Common myeloid progenitor, CD34-positive (primary cell): ENCODE data around the gene PON1. TPM values are rescaled to one million over a fixed set of nuclear protein-coding genes. Genes with fewer than 3 reads are reported as not detected.

Experiments used
- CTCF ChIA-PET: fragments of 350-600 bp; sonication (Branson Sonifier 250); formaldehyde crosslinking; loops from one replicate; lab custom pipeline; 2021; ENCODE audit warnings: antibody characterized with exemption; lab: Charles Lee
- POLR2A ChIA-PET: fragments of 350-600 bp; sonication (Branson Sonifier 250); formaldehyde crosslinking; loops from one replicate; lab custom pipeline; 2021; ENCODE audit warnings: antibody characterized with exemption; lab: Charles Lee
- DNase-seq, 3 donors: peaks; one replicate each; pipeline versions ENCODE4 v3.0.0 to v3.0.0-alpha.2; 2013
- H3K27ac ChIP-seq, 2 experiments: 1 replicate in 1 of 2; 2 replicates in 1 of 2; pipeline ENCODE4 v1.7.0; 2013; ENCODE audit warnings: inconsistent platforms in 2 of 2, low read length in 2 of 2, mild to moderate bottlenecking in 2 of 2, low read depth in 1 of 2, moderate library complexity in 1 of 2; ENCODE audit not compliant: severe bottlenecking in 2 of 2, insufficient read depth in 1 of 2, poor library complexity in 1 of 2
- H3K27me3 ChIP-seq, 5 experiments: replicated peaks in 2 of 5; 1 replicate in 3 of 5; 2 replicates in 2 of 5; pipeline versions ENCODE4 v1.6.1 to v1.7.0; 2013; ENCODE audit warnings: low read length in 4 of 5, mild to moderate bottlenecking in 2 of 5, moderate library complexity in 2 of 5, inconsistent platforms in 1 of 5; ENCODE audit not compliant: insufficient read depth in 5 of 5, control insufficient read depth in 4 of 5
- H3K36me3 ChIP-seq, 4 experiments: 1 replicate in 2 of 4; 2 replicates in 2 of 4; pipeline versions ENCODE4 v1.6.1 to v1.7.0; 2013; ENCODE audit warnings: low read length in 3 of 4, control low read depth in 1 of 4, mild to moderate bottlenecking in 1 of 4; ENCODE audit not compliant: control insufficient read depth in 4 of 4, insufficient read depth in 4 of 4
- H3K4me1 ChIP-seq, 4 experiments: 1 replicate in 3 of 4; 2 replicates in 1 of 4; pipeline versions ENCODE4 v1.6.1 to v1.7.1; 2013; ENCODE audit warnings: low read length in 3 of 4, mild to moderate bottlenecking in 3 of 4, control low read depth in 1 of 4, inconsistent platforms in 1 of 4, moderate library complexity in 1 of 4; ENCODE audit not compliant: control insufficient read depth in 4 of 4, insufficient read depth in 4 of 4; ENCODE audit errors: control extremely low read depth in 1 of 4
- H3K4me3 ChIP-seq, 7 experiments: 1 replicate in 4 of 7; 2 replicates in 3 of 7; pipeline versions ENCODE4 v1.5.1 to v1.7.0; 2013; ENCODE audit warnings: mild to moderate bottlenecking in 7 of 7, low read length in 6 of 7, moderate library complexity in 6 of 7, inconsistent platforms in 2 of 7, low read depth in 2 of 7, control low read depth in 1 of 7; ENCODE audit not compliant: insufficient read depth in 4 of 7, control insufficient read depth in 1 of 7; ENCODE audit errors: extremely low read depth in 1 of 7
- H3K9me3 ChIP-seq, 5 experiments: 1 replicate in 4 of 5; 2 replicates in 1 of 5; pipeline versions ENCODE4 v1.6.1 to v1.7.1; 2013; ENCODE audit warnings: low read length in 4 of 5, mild to moderate bottlenecking in 2 of 5, inconsistent platforms in 1 of 5, low read depth in 1 of 5, moderate library complexity in 1 of 5; ENCODE audit not compliant: control insufficient read depth in 4 of 5, insufficient read depth in 2 of 5; ENCODE audit errors: control extremely low read depth in 1 of 5
- WGBS: methylation state at CpG from one replicate; pipeline ENCODE4 v1.1.5; 2013; ENCODE audit not compliant: insufficient coverage; 5-methylcytosine and 5-hydroxymethylcytosine counted together
- polyA plus RNA-seq: library from polyadenylated mRNA; unstranded; fragments of 120-200 nt; gene quantifications from one replicate; pipeline ENCODE4 v1.2.1, GENCODE V29; 2013

Gene PON1
- 0.13 TPM for polyA plus RNA-seq

- Histone ChIP-seq H3K36me3 (no peaks in the 10 kb centered on the region), H3K27me3 (no peaks in the 10 kb centered on the region), H3K9me3 (no peaks in the 10 kb centered on the region), H3K4me3 (no peak within 1 kb of the TSS), H3K27ac (no peak within 1 kb of the TSS), H3K4me1 (peaks cover 0 to 7% (median 4%) of the 10 kb centered on the region in 4 experiments)
- CTCF ChIA-PET = no interaction called here
- WGBS = 71% methylated on average over 9 of the region's 20 CpGs
- POLR2A ChIA-PET = no interaction called here
- peak in 2 of 3 donors; percentile 8 to 43 for DNase-seq
Measured at GRCh38 chr7:95324431-95324830, at the start of gene PON1. Gene PON1 (minus strand): TSS chr7:95324532. CDS start chr7:95324475, 57 bp downstream.

GRCh38 chr7:95373323-95373722 is 49.0 kb upstream of the PON1 start:
- ChIA-PET CTCF (no interaction called here), POLR2A (interaction anchor here (0.6 kb wide), 1 partner anchor 29 kb away, joined by 3 read pairs; no protein-coding TSS in a partner anchor)
- no peak overlapping the region for H3K4me3 ChIP-seq
- H3K9me3 ChIP-seq = peaks cover 0 to 6% (median 0%) of the 10 kb centered on the region in 5 experiments
- no peaks in the 10 kb centered on the region for H3K36me3 ChIP-seq
- no peak overlapping the region for H3K27ac ChIP-seq
- DNase-seq = no peak
- WGBS = 92% methylated on average over 2 of the region's 4 CpGs
- H3K4me1 ChIP-seq = no peaks in the 10 kb centered on the region
- no peaks in the 10 kb centered on the region for H3K27me3 ChIP-seq

GRCh38 chr7:95368235-95368634 is 43.9 kb upstream of the PON1 start:
- 100% methylated on average over 3 of the region's 3 CpGs for WGBS
- Histone ChIP-seq H3K27ac (no peak overlapping the region), H3K27me3 (peaks cover 0 to 2% (median 0%) of the 10 kb centered on the region in 5 experiments), H3K9me3 (no peaks in the 10 kb centered on the region), H3K36me3 (no peaks in the 10 kb centered on the region), H3K4me1 (no peaks in the 10 kb centered on the region), H3K4me3 (no peak overlapping the region)
- ChIA-PET CTCF (no interaction called here), POLR2A (no interaction called here)
- DNase-seq = no peak

- Histone ChIP-seq H3K9me3 (no peaks in the 10 kb centered on the region), H3K36me3 (no peaks in the 10 kb centered on the region), H3K27ac (no peak overlapping the region), H3K27me3 (peaks cover 0 to 2% (median 0%) of the 10 kb centered on the region in 5 experiments), H3K4me3 (no peak overlapping the region), H3K4me1 (no peaks in the 10 kb centered on the region)
- DNase-seq = no peak
- ChIA-PET CTCF (no interaction called here), POLR2A (no interaction called here)
- whole genome bisulfite sequencing = 71% methylated on average over 1 of the region's 1 CpG
Measured at GRCh38 chr7:95367606-95368005, 43.3 kb upstream of the PON1 start.

- no peak for DNase-seq
Measured at GRCh38 chr7:95365151-95365550, 40.8 kb upstream of the PON1 start.

GRCh38 chr7:95357623-95358022 is 33.3 kb upstream of the PON1 start:
- 69% methylated on average over 3 of the region's 3 CpGs for WGBS
- no peaks in the 10 kb centered on the region for H3K27me3 ChIP-seq
- no peak for DNase-seq
- no peak overlapping the region for H3K4me3 ChIP-seq
- no peak overlapping the region for H3K27ac ChIP-seq
- H3K4me1 ChIP-seq = no peaks in the 10 kb centered on the region
- CTCF ChIA-PET = no interaction called here
- peaks cover 0 to 4% (median 0%) of the 10 kb centered on the region in 5 experiments for H3K9me3 ChIP-seq
- no peaks in the 10 kb centered on the region for H3K36me3 ChIP-seq
- POLR2A ChIA-PET = no interaction called here

More at GRCh38 chr7:95365151-95365550, 40.8 kb upstream of the PON1 start:
- ChIA-PET POLR2A (no interaction called here), CTCF (no interaction called here)
- 100% methylated on average over 1 of the region's 1 CpG for WGBS
- Histone ChIP-seq H3K27me3 (peaks cover 0 to 2% (median 0%) of the 10 kb centered on the region in 5 experiments), H3K4me3 (no peak overlapping the region), H3K4me1 (no peaks in the 10 kb centered on the region), H3K9me3 (no peaks in the 10 kb centered on the region), H3K27ac (no peak overlapping the region), H3K36me3 (no peaks in the 10 kb centered on the region)

GRCh38 chr7:95342642-95343307 is 18.4 kb upstream of the PON1 start:
- POLR2A ChIA-PET = no interaction called here
- Histone ChIP-seq H3K4me3 (no peak overlapping the region), H3K9me3 (no peaks in the 10 kb centered on the region), H3K27ac (no peak overlapping the region), H3K27me3 (no peaks in the 10 kb centered on the region), H3K36me3 (no peaks in the 10 kb centered on the region), H3K4me1 (no peaks in the 10 kb centered on the region)
- DNase-seq = peak in 1 of 3 donors; percentile 6
- WGBS = 84% methylated on average over 3 of the region's 4 CpGs
- CTCF ChIA-PET = no interaction called here
